ENCODE data around the gene KBTBD4. TPM values are rescaled to one million over a fixed set of nuclear protein-coding genes. Genes with fewer than 3 reads are reported as not detected.

Gene KBTBD4
- total and polyA plus RNA-seq, 2 of the 13 experiments (the other 11 are each of a cell fraction or from before 2014, with no cell fraction given): 8.5 to 12.8 TPM

DNA sequence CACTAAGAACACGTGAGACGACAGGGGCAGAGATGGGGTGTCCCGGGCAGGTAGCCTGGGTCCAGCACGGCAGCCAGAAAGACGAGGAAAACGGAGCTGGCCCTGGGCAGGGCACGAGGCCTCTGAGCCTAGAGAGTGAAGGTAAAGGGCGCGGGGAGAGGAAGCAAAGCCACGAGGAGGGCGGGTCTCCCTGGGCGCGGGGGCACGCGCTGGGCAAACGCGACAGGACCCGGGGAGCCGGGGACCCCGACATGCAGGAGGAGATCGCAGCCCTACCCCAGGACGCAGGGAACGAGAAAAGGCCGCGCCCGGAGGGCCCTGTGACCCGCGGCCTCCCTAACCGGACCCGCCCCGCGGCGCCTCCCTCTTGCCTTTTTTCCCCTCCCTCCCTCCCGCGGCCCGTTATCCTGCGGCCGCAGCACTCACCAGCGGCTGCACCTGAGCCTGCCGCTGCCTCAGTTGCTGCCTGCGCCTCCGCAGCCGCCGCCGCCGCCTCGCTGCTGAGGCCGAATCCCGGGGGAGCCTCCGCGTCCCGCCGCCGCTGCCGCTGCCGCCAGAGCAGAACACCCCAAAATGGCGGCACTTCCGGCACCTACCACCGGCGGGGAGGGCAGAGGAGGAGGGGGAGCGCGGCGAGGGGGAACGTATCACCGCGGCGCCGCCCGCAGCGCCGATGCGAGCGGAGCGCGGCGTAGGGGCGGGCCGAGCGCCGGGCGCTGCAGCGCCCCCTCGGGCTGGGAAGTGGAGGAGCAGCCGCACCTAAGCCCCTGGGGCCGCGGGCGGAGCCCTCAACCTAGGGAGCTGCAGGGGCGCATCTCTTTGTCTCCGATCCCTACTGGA lies 26.0 kb downstream of the KBTBD4 start, which contains the start of gene CELF1 (continued):
- TF ChIP-seq, protein P1, sequence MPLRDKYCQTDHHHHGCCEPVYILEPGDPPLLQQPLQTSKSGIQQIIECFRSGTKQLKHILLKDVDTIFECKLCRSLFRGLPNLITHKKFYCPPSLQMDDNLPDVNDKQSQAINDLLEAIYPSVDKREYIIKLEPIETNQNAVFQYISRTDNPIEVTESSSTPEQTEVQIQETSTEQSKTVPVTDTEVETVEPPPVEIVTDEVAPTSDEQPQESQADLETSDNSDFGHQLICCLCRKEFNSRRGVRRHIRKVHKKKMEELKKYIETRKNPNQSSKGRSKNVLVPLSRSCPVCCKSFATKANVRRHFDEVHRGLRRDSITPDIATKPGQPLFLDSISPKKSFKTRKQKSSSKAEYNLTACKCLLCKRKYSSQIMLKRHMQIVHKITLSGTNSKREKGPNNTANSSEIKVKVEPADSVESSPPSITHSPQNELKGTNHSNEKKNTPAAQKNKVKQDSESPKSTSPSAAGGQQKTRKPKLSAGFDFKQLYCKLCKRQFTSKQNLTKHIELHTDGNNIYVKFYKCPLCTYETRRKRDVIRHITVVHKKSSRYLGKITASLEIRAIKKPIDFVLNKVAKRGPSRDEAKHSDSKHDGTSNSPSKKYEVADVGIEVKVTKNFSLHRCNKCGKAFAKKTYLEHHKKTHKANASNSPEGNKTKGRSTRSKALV (CRISPR knock-in tag; IDR thresholded peaks at IDR 0.05): no peak
- TF ChIP-seq HNF4G (IDR thresholded peaks at IDR 0.05; ENCODE audit: borderline replicate concordance, low read depth, low read length) (no peak), HNF4G (CRISPR knock-in tag; IDR thresholded peaks at IDR 0.05; ENCODE audit: borderline replicate concordance, low read depth) (peak; percentile 39; the same call in 1 of the 2 replicates), KAT8 (CRISPR knock-in tag; IDR thresholded peaks at IDR 0.05) (peak; percentile 80), SYNCRIP (IDR thresholded peaks at IDR 0.05; ENCODE audit: insufficient read depth, low read depth, low read length) (no peak), KDM4B (CRISPR knock-in tag; IDR thresholded peaks at IDR 0.05) (0 out of 2 replicates have a peak, but pooled peaks have one; percentile 15), HOXA3 (CRISPR knock-in tag; IDR thresholded peaks at IDR 0.05) (peak; percentile 99), PHF5A (CRISPR knock-in tag; IDR thresholded peaks at IDR 0.05; ENCODE audit: low read depth, unreplicated experiment) (peak; percentile 54), ATF7-NPFF (CRISPR knock-in tag; IDR thresholded peaks at IDR 0.05; ENCODE audit: low read depth) (peak; percentile 55), PLRG1 (conservative IDR thresholded peaks at IDR 0.05) (no peak), ZNF775 (CRISPR knock-in tag; IDR thresholded peaks at IDR 0.05; ENCODE audit: borderline replicate concordance) (no peak), POLR2AphosphoS5 (IDR thresholded peaks at IDR 0.05; ENCODE audit: low read depth, low read length) (peak; percentile 57; the same call in 1 of the 2 replicates), ZNF17 (CRISPR knock-in tag; IDR thresholded peaks at IDR 0.05) (no peak), ZSCAN25 (CRISPR knock-in tag; IDR thresholded peaks at IDR 0.05) (peak; percentile 39; the same call in 1 of the 2 replicates), ZNF749 (CRISPR knock-in tag; IDR thresholded peaks at IDR 0.05; ENCODE audit: borderline replicate concordance) (no peak), ZNF841 (CRISPR knock-in tag; IDR thresholded peaks at IDR 0.05; ENCODE audit: borderline replicate concordance) (no peak), TGIF2 (CRISPR knock-in tag; IDR thresholded peaks at IDR 0.05) (no peak), PAF1 (CRISPR knock-in tag; IDR thresholded peaks at IDR 0.05) (no peak), RBM39 (IDR thresholded peaks at IDR 0.05; ENCODE audit: low read depth, low read length, poor library complexity, severe bottlenecking) (no peak), ZNF549 (CRISPR knock-in tag; IDR thresholded peaks at IDR 0.05) (no peak)
- TF ChIP-seq, protein P2, sequence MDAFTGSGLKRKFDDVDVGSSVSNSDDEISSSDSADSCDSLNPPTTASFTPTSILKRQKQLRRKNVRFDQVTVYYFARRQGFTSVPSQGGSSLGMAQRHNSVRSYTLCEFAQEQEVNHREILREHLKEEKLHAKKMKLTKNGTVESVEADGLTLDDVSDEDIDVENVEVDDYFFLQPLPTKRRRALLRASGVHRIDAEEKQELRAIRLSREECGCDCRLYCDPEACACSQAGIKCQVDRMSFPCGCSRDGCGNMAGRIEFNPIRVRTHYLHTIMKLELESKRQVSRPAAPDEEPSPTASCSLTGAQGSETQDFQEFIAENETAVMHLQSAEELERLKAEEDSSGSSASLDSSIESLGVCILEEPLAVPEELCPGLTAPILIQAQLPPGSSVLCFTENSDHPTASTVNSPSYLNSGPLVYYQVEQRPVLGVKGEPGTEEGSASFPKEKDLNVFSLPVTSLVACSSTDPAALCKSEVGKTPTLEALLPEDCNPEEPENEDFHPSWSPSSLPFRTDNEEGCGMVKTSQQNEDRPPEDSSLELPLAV (CRISPR knock-in tag; conservative IDR thresholded peaks at IDR 0.05; ENCODE audit: low read depth): no peak
- TF ChIP-seq, protein P3, sequence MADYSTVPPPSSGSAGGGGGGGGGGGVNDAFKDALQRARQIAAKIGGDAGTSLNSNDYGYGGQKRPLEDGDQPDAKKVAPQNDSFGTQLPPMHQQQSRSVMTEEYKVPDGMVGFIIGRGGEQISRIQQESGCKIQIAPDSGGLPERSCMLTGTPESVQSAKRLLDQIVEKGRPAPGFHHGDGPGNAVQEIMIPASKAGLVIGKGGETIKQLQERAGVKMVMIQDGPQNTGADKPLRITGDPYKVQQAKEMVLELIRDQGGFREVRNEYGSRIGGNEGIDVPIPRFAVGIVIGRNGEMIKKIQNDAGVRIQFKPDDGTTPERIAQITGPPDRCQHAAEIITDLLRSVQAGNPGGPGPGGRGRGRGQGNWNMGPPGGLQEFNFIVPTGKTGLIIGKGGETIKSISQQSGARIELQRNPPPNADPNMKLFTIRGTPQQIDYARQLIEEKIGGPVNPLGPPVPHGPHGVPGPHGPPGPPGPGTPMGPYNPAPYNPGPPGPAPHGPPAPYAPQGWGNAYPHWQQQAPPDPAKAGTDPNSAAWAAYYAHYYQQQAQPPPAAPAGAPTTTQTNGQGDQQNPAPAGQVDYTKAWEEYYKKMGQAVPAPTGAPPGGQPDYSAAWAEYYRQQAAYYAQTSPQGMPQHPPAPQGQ (CRISPR knock-in tag; IDR thresholded peaks at IDR 0.05; ENCODE audit: borderline replicate concordance): no peak
- TF ChIP-seq, protein P4, sequence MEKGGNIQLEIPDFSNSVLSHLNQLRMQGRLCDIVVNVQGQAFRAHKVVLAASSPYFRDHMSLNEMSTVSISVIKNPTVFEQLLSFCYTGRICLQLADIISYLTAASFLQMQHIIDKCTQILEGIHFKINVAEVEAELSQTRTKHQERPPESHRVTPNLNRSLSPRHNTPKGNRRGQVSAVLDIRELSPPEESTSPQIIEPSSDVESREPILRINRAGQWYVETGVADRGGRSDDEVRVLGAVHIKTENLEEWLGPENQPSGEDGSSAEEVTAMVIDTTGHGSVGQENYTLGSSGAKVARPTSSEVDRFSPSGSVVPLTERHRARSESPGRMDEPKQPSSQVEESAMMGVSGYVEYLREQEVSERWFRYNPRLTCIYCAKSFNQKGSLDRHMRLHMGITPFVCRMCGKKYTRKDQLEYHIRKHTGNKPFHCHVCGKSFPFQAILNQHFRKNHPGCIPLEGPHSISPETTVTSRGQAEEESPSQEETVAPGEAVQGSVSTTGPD (CRISPR knock-in tag; IDR thresholded peaks at IDR 0.05): peak; percentile 27; the same call in 1 of the 2 replicates
